H9 (cell line): ENCODE measurements around the gene INPP5J. TPM values are rescaled to one million over a fixed set of nuclear protein-coding genes. Genes with fewer than 3 reads are reported as not detected.
A peak's percentile ranks its signal among the peaks of the same experiment; 100 is the strongest.

ENCODE experiments used
- DNase-seq: peaks from one replicate; pipeline ENCODE4 v3.0.0-alpha.2; 2017
- H2AFZ ChIP-seq: one replicate; pipeline ENCODE4 v1.6.1; 2013; ENCODE audit warnings: mild to moderate bottlenecking, low read length, control low read depth, moderate library complexity
- H2AK5ac ChIP-seq: 2 replicates; pipeline ENCODE4 v1.6.1; 2013; ENCODE audit warnings: low read length, control low read depth, mixed read lengths; ENCODE audit not compliant: insufficient read length
- H2BK120ac ChIP-seq: one replicate; pipeline ENCODE4 v1.6.1; 2013; ENCODE audit warnings: low read depth, mild to moderate bottlenecking, low read length, control low read depth, inconsistent platforms; ENCODE audit not compliant: poor library complexity, severe bottlenecking
- H2BK12ac ChIP-seq: 2 replicates; pipeline ENCODE4 v1.6.1; 2013; ENCODE audit warnings: low read length, control low read depth, mixed read lengths, low read depth; ENCODE audit not compliant: insufficient read length
- H2BK15ac ChIP-seq: 2 replicates; pipeline ENCODE4 v1.6.1; 2013; ENCODE audit warnings: low read depth, low read length, control low read depth
- H2BK20ac ChIP-seq: one replicate; pipeline ENCODE4 v1.6.1; 2013; ENCODE audit warnings: low read depth, mild to moderate bottlenecking, low read length, control low read depth, inconsistent platforms; ENCODE audit not compliant: poor library complexity, severe bottlenecking
- H2BK5ac ChIP-seq: 2 replicates; pipeline ENCODE4 v1.6.1; 2013; ENCODE audit warnings: low read length, control low read depth, mixed read lengths; ENCODE audit not compliant: insufficient read length
- H3K14ac ChIP-seq: 2 replicates; pipeline ENCODE4 v1.6.1; 2013; ENCODE audit warnings: low read length, control low read depth; ENCODE audit not compliant: insufficient read depth
- H3K18ac ChIP-seq: 2 replicates; pipeline ENCODE4 v1.6.1; 2013; ENCODE audit warnings: low read depth, mild to moderate bottlenecking, mixed read lengths, low read length, control low read depth; ENCODE audit not compliant: insufficient read length
- H3K23ac ChIP-seq: 2 replicates; pipeline ENCODE4 v1.6.1; 2013; ENCODE audit warnings: low read length, control low read depth, mixed read lengths, low read depth; ENCODE audit not compliant: insufficient read length
- H3K23me2 ChIP-seq: 2 replicates; pipeline ENCODE4 v1.6.1; 2013; ENCODE audit warnings: low read depth, mild to moderate bottlenecking, mixed read lengths, low read length, control low read depth; ENCODE audit not compliant: insufficient read length, poor library complexity, severe bottlenecking
- H3K27ac ChIP-seq: 2 replicates; pipeline ENCODE4 v1.5.1; 2013; ENCODE audit warnings: low read length, control low read depth, mixed read lengths, low read depth; ENCODE audit not compliant: insufficient read length
- H3K27me3 ChIP-seq: 2 replicates; pipeline ENCODE4 v1.6.1; 2013; ENCODE audit warnings: low read length, control low read depth, inconsistent platforms; ENCODE audit not compliant: insufficient read depth
- H3K4ac ChIP-seq: 2 replicates; pipeline ENCODE4 v1.6.1; 2013; ENCODE audit warnings: low read depth, mild to moderate bottlenecking, control low read depth, inconsistent platforms, low read length, moderate library complexity
- H3K4me1 ChIP-seq: 2 replicates; pipeline ENCODE4 v1.6.1; 2013; ENCODE audit warnings: low read length, control low read depth, inconsistent platforms; ENCODE audit not compliant: insufficient read depth
- H3K4me2 ChIP-seq: 2 replicates; pipeline ENCODE4 v1.6.1; 2013; ENCODE audit warnings: low read length, control low read depth, mixed read lengths; ENCODE audit not compliant: insufficient read length, insufficient read depth
- H3K56ac ChIP-seq: 2 replicates; pipeline ENCODE4 v1.6.1; 2013; ENCODE audit warnings: low read depth, mild to moderate bottlenecking, mixed read lengths, low read length, control low read depth; ENCODE audit not compliant: insufficient read length
- H3K79me1 ChIP-seq: 2 replicates; pipeline ENCODE4 v1.6.1; 2013; ENCODE audit warnings: low read depth, mild to moderate bottlenecking, moderate library complexity, low read length, control low read depth, inconsistent platforms; ENCODE audit not compliant: insufficient read depth, poor library complexity, severe bottlenecking
- H3K79me2 ChIP-seq: 2 replicates; pipeline ENCODE4 v1.6.1; 2013; ENCODE audit warnings: low read length, control low read depth, inconsistent platforms; ENCODE audit not compliant: insufficient read depth
- H3K9ac ChIP-seq: 2 replicates; pipeline ENCODE4 v1.6.1; 2013; ENCODE audit warnings: low read length, control low read depth, mixed read lengths; ENCODE audit not compliant: insufficient read length; ENCODE audit errors: extremely low read depth
- H3K9me3 ChIP-seq: one replicate; pipeline ENCODE4 v1.6.1; 2013; ENCODE audit warnings: low read depth, low read length, inconsistent platforms; ENCODE audit not compliant: control insufficient read depth
- H3T11ph ChIP-seq: one replicate; pipeline ENCODE4 v1.6.1; 2013; ENCODE audit warnings: mild to moderate bottlenecking, low read length, control low read depth, inconsistent platforms
- H4K20me1 ChIP-seq: one replicate; pipeline ENCODE4 v1.6.1; 2013; ENCODE audit not compliant: control insufficient read depth, insufficient read length, insufficient read depth
- H4K5ac ChIP-seq: 2 replicates; pipeline ENCODE4 v1.6.1; 2013; ENCODE audit warnings: low read depth, mild to moderate bottlenecking, mixed read lengths, low read length, control low read depth; ENCODE audit not compliant: insufficient read length
- H4K8ac ChIP-seq: replicated peaks from 2 replicates; pipeline ENCODE4 v1.6.1; 2013; ENCODE audit warnings: low read length, control low read depth, mixed read lengths, low read depth; ENCODE audit not compliant: insufficient read length
- H4K91ac ChIP-seq: 2 replicates; pipeline ENCODE4 v1.6.1; 2013; ENCODE audit warnings: low read depth, mild to moderate bottlenecking, moderate library complexity, mixed read lengths, low read length, control low read depth; ENCODE audit not compliant: insufficient read length
- H3K27ac Mint-ChIP-seq, 3 experiments: 2 replicates in 2 of 3; 3 replicates in 1 of 3; pipeline ENCODE4 v1.8.0; 2020 to 2021; ENCODE audit warnings: mixed read lengths in 3 of 3, mild to moderate bottlenecking in 1 of 3, moderate library complexity in 1 of 3
- H3K27me3 Mint-ChIP-seq: 2 replicates; pipeline ENCODE4 v1.8.0; 2021; ENCODE audit warnings: low read depth, mild to moderate bottlenecking, moderate library complexity, mixed read lengths
- H3K36me3 Mint-ChIP-seq, 3 experiments: 2 replicates in 2 of 3; 3 replicates in 1 of 3; pipeline ENCODE4 v1.8.0; 2020 to 2021; ENCODE audit warnings: low read depth in 3 of 3, mixed read lengths in 3 of 3; ENCODE audit not compliant: insufficient read depth in 1 of 3
- H3K4me1 Mint-ChIP-seq, 2 experiments: 2 replicates each; pipeline ENCODE4 v1.8.0; 2020; ENCODE audit warnings: mixed read lengths in 2 of 2
- H3K4me3 Mint-ChIP-seq, 2 experiments: 2 replicates in 1 of 2; 3 replicates in 1 of 2; pipeline ENCODE4 v1.8.0; 2020 to 2021; ENCODE audit warnings: mild to moderate bottlenecking in 2 of 2, mixed read lengths in 2 of 2, moderate library complexity in 1 of 2
- H3K9me3 Mint-ChIP-seq, 2 experiments: 2 replicates in 1 of 2; 3 replicates in 1 of 2; pipeline ENCODE4 v1.8.0; 2020; ENCODE audit warnings: mild to moderate bottlenecking in 2 of 2, mixed read lengths in 2 of 2, moderate library complexity in 1 of 2
- CTCF ChIP-seq: fragments of 200-600 bp; sonication (generic); conservative IDR thresholded peaks from 3 replicates; pipeline ENCODE4 v1.8.0; 2021; ENCODE audit warnings: antibody characterized with exemption, mild to moderate bottlenecking
- WGBS: extraction: QIAGEN DNeasy Blood & Tissue Kit; methylation state at CpG from one replicate; pipeline ENCODE4 v1.1.7; 2013; ENCODE audit warnings: missing lambda C conversion rate, low lambda C conversion rate, mixed read lengths; ENCODE audit not compliant: insufficient read length; ENCODE audit errors: extremely low coverage; 5-methylcytosine and 5-hydroxymethylcytosine counted together
- total RNA-seq: library from RNA; stranded (reverse); gene quantifications from 2 replicates; pipeline ENCODE4 v1.2.1, GENCODE V29; 2021

Gene INPP5J
- total RNA-seq, 1 experiment from 2014 or later, result 4.9 TPM

GRCh38 chr22:31079095-31079642, 43.6 kb upstream of the INPP5J start:
- H3K36me3 Mint-ChIP-seq, result peaks cover 0 to 2% (median 0%) of the 10 kb centered on the region in 3 experiments; a peak in 2 of 7 replicates
- no peak overlapping the region for H2BK120ac ChIP-seq
- no peak overlapping the region for H2BK15ac ChIP-seq
- no peaks in the 10 kb centered on the region; the same call in 1 of the 2 replicates for H3K79me2 ChIP-seq
- no peak overlapping the region for H3K9ac ChIP-seq
- no peak overlapping the region for H2AFZ ChIP-seq
- H2BK20ac ChIP-seq, result no peak overlapping the region
- peak; percentile 72 for DNase-seq
- no peak overlapping the region for H2BK5ac ChIP-seq
- no peak overlapping the region for H4K8ac ChIP-seq
- H3K27me3 ChIP-seq, result no peaks in the 10 kb centered on the region
- no peak overlapping the region for H3K4ac ChIP-seq
- no peaks in the 10 kb centered on the region for H3K9me3 ChIP-seq
- no peak overlapping the region for H3K14ac ChIP-seq
- H2AK5ac ChIP-seq, result no peak overlapping the region
- H4K91ac ChIP-seq, result no peak overlapping the region
- TF ChIP-seq CTCF, result no peak
- H3K23me2 ChIP-seq, result peaks cover 6% of the 10 kb centered on the region
- no peaks in the 10 kb centered on the region; the same call in 1 of the 2 replicates for H3K4me1 ChIP-seq
- no peak overlapping the region for H3K56ac ChIP-seq
- peaks cover 11% of the 10 kb centered on the region for H3K27me3 Mint-ChIP-seq
- H3T11ph ChIP-seq, result no peak overlapping the region
- H3K9me3 Mint-ChIP-seq, result no peaks in the 10 kb centered on the region
- peaks cover 31 to 36% of the 10 kb centered on the region in 2 experiments for H3K4me1 Mint-ChIP-seq
- no peak overlapping the region for H3K23ac ChIP-seq
- no peaks in the 10 kb centered on the region for H4K20me1 ChIP-seq
- no peak overlapping the region for H2BK12ac ChIP-seq
- no peak overlapping the region for H3K27ac ChIP-seq
- peak overlapping the region; percentile 66 for H3K18ac ChIP-seq
- no peak overlapping the region for H3K4me2 ChIP-seq
- peak overlapping the region in 1 of 2 experiments; percentile 23; a peak in 1 of 5 replicates for H3K4me3 Mint-ChIP-seq
- no peak overlapping the region for H3K27ac Mint-ChIP-seq
- no peaks in the 10 kb centered on the region for H3K79me1 ChIP-seq
- WGBS, result no CpG with 5 or more reads among the region's 12 CpGs
- no peak overlapping the region for H4K5ac ChIP-seq
